SK-N-MC (cell line): ENCODE results near the gene CCDC152.

Source experiments
- EZH2 ChIP-seq: fragments of 200-600 bp; sonication (generic); IDR thresholded peaks from one replicate; pipeline ENCODE4 v1.6.1; 2017; ENCODE audit warnings: antibody characterized with exemption
- FOXP2 ChIP-seq: optimal IDR thresholded peaks from 2 replicates; pipeline ENCODE3; 2011; ENCODE audit warnings: mild to moderate bottlenecking, moderate library complexity; ENCODE audit not compliant: insufficient read depth; ENCODE audit errors: extremely low read length, control extremely low read depth
- POLR2AphosphoS5 ChIP-seq: IDR thresholded peaks from 2 replicates; pipeline ENCODE4 v1.6.1; 2012; ENCODE audit warnings: mild to moderate bottlenecking, low read depth, low read length, borderline replicate concordance

GRCh38 chr5:42759456-42759855 lies 2.8 kb downstream of the CCDC152 start:
- TF ChIP-seq POLR2AphosphoS5, result no peak
- no peak for TF ChIP-seq EZH2
- no peak for TF ChIP-seq FOXP2
